ENCODE results near the gene QSOX2.

- TF ChIP-seq POLR2A (IDR thresholded peaks at IDR 0.05) (no peak), CTCF (IDR thresholded peaks at IDR 0.05) (no peak), POLR2AphosphoS5 (IDR thresholded peaks at IDR 0.05) (no peak)
Measured at GRCh38 chr9:136240941-136241340, 4.7 kb downstream of the QSOX2 start.
